NK-92 treated with Interleukin-12 subunit alpha and Interleukin-12 subunit beta, amount 100 ng/mL, for 24 hours (cell line): ENCODE data around the gene ELMO1.

Experiments used
- DNase-seq: peaks from one replicate; lab custom pipeline; 2025; lab: John Stamatoyannopoulos, UW

ELMO1 gene

DNA sequence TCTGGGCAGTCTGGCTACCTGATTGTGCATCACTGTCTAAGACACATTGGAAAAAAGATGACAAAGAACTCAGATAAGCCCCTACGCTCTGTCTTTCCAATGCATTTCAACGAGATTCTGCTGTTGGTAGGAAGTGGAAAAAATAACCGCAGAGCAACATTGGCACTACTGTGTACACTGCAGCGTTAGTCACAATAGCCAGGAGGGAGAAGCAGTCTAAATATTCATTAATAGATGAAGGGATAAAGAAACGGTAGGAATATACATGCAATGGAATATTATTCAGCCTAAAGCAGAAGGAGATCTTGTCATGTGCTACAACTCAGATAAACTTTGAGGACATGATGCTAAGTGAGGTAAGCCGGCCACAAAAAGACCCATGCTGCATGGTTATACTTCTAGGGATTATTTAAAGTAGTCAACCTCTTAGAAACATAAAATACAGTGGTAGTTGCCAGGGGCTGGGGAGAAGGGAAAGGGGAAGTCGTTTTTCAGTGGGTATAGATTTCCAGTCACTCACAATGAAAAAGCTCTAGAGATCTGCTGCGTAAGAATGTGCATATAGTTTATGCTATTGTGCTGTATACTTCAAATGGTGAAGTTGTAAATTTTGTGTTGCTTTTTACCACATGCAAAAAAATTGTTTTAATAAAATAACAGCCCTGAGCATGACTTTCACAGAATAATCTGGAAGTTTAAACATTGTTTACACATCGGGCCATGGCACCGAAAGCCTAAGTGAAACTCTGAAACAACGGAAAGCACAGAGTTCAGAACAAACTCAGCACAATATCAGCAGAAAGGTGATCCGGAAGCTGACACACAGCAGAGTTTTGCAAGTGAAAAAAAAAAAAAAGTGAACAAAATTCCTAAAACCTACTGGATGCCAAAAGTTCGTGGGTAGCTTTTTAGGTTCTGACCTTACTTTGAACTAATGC, 40.1 kb downstream of the ELMO1 start:
- no peak for DNase-seq

DNA sequence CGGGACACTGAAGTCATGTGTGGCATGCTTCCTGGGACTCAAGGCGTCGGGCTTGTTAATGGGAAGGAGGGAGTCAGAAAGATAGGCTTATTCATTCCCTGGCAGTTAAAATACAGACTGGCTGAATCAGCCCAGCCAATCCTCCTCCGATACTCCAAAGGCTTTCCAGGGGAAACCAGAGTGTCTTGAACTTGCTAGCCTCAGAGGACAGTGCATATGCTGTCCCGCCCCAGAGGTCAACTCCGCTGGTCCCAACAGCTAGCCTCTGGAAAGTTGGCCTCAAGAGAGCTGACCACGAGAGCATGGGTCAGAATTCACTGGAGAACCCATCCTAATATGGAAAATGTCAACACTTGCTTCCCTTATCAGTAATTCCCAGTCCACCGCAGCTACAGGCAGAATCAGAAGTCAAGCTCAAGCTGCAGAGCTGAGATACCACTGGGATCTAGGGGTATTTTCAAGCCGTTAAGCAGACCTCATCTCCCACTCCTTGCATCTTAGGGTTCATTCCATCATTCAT, 43.0 kb downstream of the ELMO1 start:
- DNase-seq = no peak

DNA sequence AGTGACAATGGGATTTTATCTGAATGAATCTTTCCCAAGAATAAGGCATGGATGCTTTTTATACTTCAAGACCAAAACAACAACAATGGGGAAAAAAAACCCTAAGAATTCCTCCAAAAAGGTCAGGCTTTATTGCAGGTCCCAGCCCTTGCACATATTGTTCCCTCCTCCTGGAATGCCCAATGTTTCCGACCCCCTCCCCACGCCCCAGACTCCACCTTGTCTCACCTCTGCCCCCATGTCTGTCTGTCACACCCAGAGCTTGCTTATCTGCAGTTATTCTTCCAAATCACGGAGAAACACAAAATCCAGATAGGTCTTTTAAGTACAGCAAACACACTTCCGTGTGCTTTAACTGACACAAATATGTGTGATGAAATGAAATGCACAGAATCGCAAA, 43.5 kb downstream of the ELMO1 start:
- no peak for DNase-seq

DNA sequence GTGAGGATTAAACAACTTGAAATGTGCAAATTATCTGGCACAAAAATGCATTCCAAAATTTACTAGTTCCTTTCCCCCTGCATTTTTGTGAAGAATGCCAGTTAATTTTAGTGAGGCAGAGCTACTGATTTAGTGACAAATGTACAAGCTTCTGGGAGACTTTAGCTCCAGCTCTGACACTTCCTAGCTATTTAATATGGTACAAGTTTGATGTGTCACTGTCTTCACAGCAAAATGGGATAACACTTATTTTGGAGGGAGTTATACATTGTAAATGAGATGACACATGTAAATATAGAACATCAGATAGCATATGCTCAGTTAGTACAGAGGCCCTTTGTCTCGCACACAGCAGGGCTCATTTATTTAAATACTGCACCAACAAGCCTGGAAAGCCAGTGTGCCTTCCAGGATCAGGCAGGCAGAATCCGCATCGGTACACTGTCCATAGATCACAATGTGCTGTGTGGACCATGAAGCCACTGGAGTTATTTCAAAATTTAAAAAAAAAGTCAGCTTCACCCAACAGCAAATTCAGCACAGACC, 48.7 kb downstream of the ELMO1 start:
- DNase-seq = no peak

DNA sequence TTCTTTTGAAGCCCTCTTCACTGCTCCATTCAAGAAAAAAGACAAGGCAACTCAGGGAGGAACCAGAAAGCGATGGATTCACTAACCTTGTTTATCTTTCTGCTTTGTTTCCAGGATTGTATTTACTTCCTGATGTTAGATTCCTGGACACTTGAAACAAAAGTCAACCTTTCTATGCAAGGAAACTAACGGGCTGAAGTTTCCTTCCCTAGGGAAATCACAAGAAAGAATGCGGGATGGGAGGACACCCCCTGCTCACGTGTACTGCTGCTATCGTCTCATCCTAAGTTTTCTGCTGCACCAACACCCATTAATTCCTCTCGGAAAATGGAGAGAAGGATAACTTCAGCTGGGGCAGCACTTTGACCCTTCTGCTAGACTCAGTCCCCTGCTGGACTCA, 50.3 kb downstream of the ELMO1 start:
- no peak for DNase-seq

DNA sequence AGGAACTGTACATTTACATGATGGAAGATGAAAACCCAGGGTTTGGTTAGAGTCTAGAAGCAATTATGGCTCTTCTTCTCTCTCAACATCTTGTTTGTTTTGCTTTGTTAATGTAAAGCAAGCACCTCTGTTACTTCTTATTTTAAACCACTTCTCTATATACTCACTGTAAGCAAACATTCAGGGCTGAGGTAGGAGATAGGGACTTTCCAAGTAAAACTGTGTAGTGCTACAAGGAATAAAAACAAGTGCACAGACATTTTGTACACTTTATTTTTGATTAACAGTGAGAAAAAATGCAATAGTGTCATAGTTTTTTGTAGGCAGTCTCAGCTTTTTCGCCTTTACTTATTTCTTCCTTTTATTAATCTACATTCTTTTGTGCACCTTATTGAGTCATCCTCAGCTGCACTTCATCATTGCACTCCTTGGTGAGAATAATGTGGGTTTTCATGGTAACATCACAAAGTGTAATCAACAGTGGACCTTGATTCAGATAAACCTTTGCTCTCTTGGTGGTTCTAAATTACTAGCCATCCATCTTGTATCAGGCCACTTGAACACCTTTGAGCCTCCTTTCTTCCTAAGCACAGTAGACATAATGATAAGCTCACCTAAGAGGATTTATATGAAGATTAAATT, 52.9 kb downstream of the ELMO1 start:
- DNase-seq = no peak

DNA sequence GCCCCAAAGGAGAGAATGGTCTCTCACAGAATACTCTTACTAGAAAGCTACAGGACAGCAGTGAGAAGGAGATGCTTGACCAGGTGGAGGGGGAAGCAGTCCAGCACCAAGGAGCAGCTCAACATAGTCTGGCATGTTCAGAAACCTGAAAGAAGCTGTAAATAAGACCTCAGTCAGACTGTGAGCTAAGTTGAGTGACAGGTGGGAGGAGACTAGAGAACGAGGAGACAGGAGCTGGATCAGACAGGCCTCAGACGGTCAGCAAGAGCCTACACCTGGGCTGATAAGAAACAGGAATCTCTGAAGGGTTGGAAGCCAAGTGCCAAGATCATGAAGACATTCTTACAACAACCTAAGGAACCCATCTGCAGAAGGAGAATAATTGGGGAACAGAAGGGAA, 54.5 kb downstream of the ELMO1 start:
- DNase-seq = no peak

DNA sequence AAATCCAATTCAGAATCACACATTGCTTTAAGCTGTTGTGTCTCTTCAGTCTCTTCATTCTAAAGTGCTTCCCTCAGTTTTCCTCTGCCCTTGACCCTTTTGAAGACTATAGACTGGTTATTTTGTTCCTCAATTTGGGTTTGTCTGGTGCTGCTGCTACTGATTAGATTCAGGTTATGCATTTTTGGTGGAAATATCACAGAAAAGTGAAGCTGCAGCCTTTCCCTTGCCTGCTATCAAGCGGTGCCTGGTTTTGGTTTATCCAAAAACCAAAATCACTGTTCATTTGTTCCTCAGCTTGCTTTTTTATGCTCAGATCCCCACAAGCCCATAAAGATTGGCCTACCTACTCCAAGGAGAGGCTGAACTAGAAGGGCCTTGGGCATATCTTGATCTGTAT, 55.2 kb downstream of the ELMO1 start:
- DNase-seq = no peak

DNA sequence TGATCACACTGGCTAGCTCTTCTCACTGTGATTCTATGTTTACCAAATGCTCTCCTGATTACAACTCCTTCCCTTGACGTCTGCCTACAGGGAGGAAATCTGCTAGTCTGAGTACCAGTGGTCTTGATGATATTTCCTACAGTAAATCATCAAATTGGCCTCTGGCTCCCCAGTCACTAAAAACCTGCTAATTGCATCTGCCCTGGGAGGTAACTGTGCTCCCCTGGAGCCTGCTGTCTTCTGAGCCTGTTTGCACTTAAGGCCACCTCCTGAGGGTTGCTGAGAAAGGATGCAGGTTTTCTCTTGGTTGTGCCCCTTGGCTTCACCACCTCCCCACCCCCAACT, 56.0 kb downstream of the ELMO1 start:
- no peak for DNase-seq

DNA sequence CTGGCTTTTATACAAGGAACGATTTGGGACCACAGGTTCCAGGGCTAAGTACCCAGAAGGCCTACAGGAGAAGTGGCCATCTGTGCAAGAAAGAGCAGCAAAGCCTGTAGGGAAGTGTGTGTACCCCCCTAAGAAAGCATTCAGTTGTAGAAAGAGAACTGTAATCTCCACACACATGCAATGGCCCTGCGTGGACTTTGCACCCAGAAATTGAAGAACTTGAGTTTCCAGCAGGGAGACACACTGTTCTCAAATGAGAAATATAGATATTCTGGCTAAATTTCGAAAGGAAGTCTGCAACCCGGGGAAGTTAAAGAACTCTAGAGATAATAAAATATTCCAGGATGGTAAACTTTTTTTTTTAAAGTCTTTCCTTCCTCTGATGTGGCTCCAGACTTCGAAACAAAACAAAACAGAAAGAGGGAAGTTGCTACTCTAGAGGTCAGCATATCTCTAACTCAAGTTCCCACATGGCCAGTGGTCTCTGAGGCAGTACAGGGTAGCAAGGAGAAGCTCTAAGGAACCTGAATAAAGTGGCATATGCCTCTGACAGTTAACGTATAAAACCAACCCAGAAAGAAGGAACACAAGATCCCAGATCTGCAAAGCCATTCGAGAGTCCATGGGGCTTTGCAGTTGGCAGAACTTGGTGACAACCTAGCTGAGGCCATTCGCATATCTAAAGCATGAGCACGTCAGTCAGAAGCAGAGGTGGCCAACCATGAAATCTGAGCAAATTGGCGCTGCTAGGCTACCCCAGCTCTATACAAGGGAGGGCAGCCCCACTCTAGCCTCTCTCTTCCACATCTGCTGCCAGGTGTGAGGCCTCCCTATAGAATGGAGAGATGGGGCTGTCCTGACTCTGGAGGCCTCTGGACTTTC, 56.6 kb downstream of the ELMO1 start:
- no peak for DNase-seq

DNA sequence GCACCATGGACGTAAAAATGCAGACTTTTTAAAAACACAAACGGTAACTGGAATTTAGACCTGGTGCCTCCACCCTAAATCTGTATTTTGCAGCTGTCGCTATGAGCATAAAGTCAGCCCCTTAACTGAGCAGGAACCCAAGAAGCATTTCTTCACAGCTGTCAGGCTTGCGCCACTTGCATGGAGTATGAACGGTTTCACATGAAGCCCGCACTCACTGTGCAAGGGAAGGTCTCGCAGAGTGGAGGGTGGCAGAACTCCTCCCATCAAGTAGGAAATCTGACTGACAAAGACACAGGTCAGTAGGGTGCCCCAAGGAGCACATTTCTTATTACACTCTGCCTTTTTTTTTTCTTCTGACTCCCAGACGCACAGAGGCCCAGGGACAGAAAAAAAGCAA, 58.5 kb downstream of the ELMO1 start:
- no peak for DNase-seq

DNA sequence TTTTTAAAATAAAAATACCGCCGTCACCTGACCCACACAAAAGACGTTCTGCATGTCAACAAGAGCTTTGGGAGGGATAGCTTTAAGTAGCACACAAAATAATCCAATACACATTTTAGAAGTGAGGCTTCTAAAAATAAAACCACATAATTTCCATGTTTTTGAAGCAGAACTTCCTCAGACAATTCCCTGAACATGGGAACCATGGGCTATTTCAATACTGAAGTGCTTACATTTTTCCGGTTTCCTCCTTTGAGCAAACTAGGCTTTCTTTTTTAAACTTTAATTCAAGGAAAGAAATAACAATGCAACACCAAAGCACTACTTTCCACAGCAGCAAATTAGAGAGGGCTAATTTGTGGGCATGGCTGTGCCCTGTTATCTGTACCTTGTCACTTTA, 59.9 kb downstream of the ELMO1 start:
- no peak for DNase-seq

DNA sequence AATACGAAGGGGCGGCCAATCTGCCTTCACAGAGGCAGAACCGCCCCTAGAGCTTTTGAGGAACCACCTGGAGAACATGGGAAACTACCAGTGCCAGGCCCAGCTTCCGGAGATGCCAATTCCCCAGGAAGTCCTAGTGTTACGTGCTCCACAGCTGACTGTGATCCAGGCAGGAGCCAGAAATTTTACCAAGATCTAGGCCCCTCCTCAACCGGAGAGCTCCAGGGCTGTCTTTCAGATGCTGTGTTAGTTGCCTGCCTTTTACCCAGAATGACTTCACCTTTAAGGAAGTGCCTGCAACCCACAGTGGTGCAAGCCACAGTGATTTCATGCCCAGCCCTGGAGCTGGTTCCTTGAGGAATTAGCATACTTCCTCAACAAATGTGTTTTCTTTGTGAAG, 62.9 kb downstream of the ELMO1 start:
- DNase-seq = no peak

DNA sequence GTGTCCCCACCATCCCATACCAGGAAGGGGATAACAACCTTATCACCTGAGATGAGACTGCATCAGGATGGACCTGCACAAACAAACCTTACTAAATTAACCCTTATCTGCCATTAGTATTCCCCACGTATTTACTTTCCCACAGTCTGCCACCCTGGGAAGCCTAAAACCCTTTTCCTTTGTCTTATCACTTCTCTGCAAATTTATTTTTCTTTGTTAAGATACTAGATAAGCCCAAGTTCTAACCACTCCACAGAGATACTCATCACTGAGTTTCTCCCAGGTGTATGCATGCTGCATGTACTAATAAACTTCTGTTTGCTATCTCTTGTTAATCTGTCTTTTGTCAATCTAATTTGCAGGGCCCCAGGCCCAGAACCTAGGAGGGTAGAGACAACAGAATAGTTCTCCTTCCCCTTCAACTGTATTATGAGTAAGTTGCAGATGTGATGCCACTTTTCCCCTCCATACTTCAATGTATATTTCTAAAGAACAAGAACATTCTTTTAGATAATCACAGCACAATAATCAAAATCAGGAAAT, 66.0 kb downstream of the ELMO1 start:
- DNase-seq = no peak

DNA sequence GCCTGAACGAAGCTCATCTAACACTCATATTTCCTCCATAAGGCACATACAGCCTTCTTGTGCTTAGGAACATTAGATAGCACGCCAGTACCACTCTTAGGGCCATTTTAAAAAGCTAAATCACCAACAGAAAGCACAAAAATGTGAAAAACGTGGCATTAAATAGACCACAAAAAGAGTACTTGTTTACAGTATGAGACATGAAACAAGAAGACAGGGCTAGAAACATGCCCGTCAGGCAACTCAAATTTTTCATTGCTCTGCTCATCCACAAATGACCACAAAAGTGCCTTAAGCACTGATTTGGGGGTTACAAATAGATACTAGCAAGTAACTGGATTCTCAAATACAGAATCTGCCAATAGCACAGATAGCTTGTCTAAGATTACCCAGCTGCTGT, 67.8 kb downstream of the ELMO1 start:
- no peak for DNase-seq

DNA sequence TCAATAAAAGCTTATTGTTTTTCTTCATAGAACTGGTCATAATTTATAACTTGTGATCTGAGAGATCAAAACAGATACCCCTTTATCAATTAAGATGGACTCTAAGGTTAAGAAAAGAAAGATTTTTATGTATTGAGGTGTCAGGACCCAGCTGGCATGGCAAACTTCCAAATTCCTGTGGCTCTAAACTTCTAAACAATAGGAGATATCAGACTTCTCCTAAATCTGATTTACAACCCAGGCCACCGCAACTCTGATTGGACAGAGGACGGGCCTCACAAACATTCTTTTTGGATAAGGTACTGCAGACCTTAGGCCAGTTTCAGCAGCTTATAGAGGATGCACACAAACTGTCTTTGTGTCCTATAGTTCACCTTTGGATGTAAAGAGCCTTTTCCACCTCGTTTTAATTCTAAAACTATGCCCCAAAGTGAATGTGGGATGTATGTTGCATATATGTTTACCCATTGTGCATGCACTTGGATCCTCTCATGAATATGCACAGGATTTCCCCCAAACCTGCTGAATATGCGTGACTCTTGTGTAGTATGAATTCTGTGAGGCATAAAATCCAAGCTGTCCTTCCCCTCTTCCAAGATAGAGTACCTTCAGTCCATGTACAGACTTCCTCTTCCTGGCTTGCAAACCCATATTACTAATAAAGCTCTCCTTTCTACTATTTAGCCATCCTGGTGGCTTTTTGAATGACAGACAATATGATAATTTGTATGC, 69.0 kb downstream of the ELMO1 start:
- DNase-seq = no peak

DNA sequence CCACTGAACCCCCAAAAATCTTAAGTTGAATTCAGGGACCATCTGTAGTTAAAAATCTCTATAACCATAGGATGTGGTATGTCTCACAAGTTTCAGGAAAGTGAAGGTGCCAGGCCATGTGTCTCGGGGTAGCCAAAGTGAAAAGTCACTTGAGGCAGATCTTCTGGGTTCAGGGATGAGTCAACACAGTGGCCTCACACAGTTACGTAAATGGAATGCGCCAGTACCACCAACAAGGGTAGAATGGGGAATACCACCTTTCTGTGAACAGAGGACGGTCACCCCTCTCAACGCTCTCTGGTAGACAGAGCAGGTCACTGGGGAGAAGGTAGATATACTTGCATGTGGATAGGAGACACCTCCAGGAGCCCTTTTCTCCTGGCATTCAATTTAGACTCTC, 71.4 kb downstream of the ELMO1 start:
- DNase-seq = no peak

DNA sequence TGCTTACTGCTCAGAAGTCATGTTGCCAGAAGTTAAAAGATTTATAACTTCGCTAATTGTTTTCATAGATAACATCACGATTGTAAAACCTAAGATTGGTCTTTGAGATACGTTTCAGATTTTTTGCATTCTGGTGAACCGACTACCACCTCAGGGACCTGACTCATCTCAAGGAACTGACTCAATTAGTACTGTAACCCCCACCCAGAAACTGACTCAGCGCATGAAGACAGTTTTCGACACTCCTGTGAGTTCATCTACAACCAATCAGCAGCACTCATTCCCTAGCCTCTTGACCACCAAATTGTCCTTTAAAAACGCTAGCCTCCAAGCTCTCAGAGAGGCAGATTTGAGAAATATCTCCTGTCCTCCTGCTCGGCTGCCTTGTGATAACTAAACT, 72.3 kb downstream of the ELMO1 start:
- no peak for DNase-seq

DNA sequence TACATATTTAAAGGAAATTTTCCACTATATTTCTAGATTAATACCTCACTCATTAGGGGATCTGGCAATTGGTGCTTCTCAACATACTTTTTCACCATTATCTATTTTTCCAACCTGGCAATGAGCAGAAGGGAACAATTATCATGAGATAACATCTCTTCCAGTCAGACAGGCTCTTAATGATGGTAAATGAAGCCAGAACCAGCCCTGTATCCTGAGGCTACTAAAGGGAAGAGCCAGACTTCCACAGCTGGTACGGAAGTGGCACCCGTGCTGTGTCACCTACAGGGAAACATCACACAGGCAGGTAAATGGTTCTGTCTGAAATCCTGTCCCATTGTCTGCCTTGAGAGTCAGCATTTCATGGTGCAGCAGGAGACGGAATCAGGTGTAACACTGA, 75.9 kb downstream of the ELMO1 start:
- DNase-seq = no peak

DNA sequence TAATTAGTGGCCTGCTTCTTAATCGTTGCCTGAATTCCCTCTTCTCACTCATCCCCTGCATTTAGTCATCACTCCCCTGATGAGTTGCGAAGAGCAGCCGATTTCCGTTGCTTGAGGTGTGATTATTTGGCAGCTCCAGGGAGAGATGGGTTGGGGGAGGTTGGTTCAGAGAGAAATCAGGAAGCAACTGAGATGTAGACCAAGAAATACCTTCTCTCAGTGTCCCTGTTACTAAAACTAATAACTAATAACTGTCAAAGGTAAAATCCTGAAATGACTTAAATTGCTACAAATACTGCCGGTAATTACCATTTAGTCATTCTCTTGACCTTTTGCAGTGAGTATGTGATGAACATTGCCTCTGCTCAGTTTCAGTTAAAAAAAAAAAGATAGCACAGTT, 76.9 kb downstream of the ELMO1 start:
- DNase-seq = no peak

DNA sequence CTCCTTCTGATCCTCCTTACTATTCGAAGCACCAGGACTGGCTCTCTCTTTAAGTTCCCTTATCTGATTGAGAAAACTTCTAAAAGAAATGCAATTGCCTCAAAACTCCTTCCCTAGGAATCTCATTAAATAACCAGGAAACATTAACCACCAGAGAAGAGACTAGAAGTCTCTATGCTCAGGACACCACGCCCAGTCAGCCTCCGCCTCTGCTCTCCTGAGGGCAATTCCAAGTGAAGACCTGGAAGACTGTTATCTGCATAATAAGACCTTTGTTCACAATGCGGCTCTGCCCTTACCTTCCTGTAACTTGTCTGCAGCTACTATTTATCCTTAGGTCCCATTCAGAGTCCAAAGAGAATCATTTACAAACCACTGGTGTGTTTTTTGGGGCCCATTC, 78.8 kb downstream of the ELMO1 start:
- DNase-seq = no peak
